ENCODE measurements around the gene GLS. TPM values are rescaled to one million over a fixed set of nuclear protein-coding genes. Genes with fewer than 3 reads are reported as not detected.

The GLS gene
- total RNA-seq, 2 experiments from 2014 or later = 218 to 227 TPM

DNA sequence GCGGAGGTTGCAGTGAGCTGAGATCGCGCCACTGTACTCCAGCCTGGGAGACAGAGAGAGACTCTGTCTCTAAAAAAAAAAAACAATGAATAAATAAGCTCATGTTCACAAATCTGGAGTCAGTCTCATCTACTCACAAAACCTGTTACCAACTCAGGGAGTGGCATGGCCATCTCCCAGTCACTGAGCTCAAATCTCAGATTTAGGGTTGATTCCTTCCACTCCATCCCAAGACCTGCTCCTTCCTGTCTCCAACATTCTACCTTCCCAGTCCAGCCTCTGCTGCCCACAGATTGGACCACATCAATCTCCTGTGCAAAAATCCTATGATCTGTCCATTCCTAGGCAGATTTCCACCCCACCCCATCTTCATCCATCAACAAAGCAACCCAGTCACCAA lies 131.7 kb downstream of the GLS start:
- H3K27me3 Mint-ChIP-seq = no peaks in the 10 kb centered on the region
- ChIA-PET CTCF (interaction anchor here (0.6 to 2.8 kb wide), 7 partner anchors 15 to 144 kb away, joined by 3 to 12 read pairs (median 4); no protein-coding TSS in a partner anchor), POLR2A (interaction anchor here (0.6 to 7.9 kb wide), 24 partner anchors 8 to 667 kb away, joined by 3 to 178 read pairs (median 4); partner anchors contain the start of genes GLS and STAT4)
- DNase-seq (no peak), ATAC-seq (no peak)
- intact Hi-C loops (cut with micrococcal nuclease) = loop anchor here (5.0 kb wide), 1 partner anchor 130 kb away; the partner anchor contains the start of gene GLS
- H3K36me3 Mint-ChIP-seq (ENCODE audit: low read depth) = peaks cover 35% of the 10 kb centered on the region
- H3K4me3 Mint-ChIP-seq = no peak overlapping the region
- no peak overlapping the region for H3K27ac Mint-ChIP-seq
- TF ChIP-seq, protein P1, sequence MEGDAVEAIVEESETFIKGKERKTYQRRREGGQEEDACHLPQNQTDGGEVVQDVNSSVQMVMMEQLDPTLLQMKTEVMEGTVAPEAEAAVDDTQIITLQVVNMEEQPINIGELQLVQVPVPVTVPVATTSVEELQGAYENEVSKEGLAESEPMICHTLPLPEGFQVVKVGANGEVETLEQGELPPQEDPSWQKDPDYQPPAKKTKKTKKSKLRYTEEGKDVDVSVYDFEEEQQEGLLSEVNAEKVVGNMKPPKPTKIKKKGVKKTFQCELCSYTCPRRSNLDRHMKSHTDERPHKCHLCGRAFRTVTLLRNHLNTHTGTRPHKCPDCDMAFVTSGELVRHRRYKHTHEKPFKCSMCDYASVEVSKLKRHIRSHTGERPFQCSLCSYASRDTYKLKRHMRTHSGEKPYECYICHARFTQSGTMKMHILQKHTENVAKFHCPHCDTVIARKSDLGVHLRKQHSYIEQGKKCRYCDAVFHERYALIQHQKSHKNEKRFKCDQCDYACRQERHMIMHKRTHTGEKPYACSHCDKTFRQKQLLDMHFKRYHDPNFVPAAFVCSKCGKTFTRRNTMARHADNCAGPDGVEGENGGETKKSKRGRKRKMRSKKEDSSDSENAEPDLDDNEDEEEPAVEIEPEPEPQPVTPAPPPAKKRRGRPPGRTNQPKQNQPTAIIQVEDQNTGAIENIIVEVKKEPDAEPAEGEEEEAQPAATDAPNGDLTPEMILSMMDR (IDR thresholded peaks at IDR 0.05) = no peak
- H3K9me3 Mint-ChIP-seq = peaks cover 12% of the 10 kb centered on the region
- peaks cover 35% of the 10 kb centered on the region for H3K4me1 Mint-ChIP-seq (ENCODE audit: low read depth)

DNA sequence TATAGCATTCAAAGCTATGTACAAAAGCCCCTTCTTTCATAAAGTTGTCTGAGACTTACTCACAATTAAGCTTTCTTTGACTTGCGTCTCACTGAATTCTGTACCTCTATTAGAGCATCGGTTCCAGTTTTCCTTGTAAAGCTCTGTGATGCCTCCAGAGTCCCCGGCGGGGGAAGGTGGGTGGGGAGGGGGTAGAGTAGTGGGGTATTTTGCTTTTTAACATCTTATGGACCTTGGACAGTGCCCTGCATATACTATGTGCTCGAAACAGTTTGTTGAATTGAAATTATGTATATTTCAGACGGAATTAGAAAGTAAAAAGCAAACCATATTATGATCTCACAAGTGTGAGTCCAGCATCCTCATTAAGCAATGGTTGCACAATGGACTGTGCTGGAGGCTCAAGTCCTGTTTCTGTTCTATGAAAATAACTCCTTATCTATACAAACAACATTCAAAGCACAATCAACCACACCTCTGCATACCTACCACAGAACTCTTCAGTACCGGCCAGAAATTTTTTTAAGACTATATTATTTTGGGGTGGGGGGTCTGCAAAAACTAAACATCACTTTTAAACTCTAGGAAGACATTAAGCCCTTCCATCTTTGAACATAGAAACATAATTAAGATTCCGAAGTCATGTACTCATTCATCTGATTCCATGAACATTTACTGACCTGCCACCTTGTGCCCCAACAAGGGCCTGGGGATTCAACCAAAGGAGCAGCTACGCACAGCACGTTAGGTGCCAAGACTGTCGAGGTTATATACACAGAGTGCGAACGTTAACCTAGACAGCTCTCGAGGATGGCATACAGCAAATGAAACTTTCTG lies 132.4 kb downstream of the GLS start:
- ChIA-PET POLR2A (interaction anchor here (0.6 to 7.9 kb wide), 24 partner anchors 7 to 604 kb away, joined by 3 to 178 read pairs (median 4); partner anchors contain the start of genes GLS and STAT4), CTCF (interaction anchor here (0.5 to 2.8 kb wide), 5 partner anchors 16 to 142 kb away, joined by 3 to 12 read pairs (median 5); no protein-coding TSS in a partner anchor)
- DNase-seq = no peak
- intact Hi-C loops (cut with micrococcal nuclease) = loop anchor here (1.0 to 5.0 kb wide), 2 partner anchors 9 to 131 kb away; partner anchors contain the start of gene GLS
- H3K36me3 Mint-ChIP-seq (ENCODE audit: low read depth) = peaks cover 29% of the 10 kb centered on the region
- no peak overlapping the region for H3K27ac Mint-ChIP-seq
- H3K27me3 Mint-ChIP-seq = no peaks in the 10 kb centered on the region
- TF ChIP-seq, protein P1 (IDR thresholded peaks at IDR 0.05) = no peak
- H3K9me3 Mint-ChIP-seq = peaks cover 12% of the 10 kb centered on the region
- no peak for ATAC-seq
- no peak overlapping the region for H3K4me3 Mint-ChIP-seq
- H3K4me1 Mint-ChIP-seq (ENCODE audit: low read depth) = peaks cover 36% of the 10 kb centered on the region

DNA sequence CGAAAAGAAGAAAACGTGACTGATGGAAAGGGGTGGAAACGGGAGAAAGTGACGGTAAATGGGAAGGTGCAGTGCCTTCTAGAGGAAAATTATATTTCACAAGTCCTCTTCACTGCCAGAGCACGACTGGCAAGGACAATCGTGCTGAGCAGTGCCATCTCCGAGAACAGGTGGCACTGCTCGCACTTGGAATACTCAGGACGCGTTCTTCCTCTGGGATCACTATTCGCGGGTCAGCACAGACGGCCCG lies 133.0 kb downstream of the GLS start:
- DNase-seq (no peak), ATAC-seq (no peak)
- H3K36me3 Mint-ChIP-seq (ENCODE audit: low read depth) = peaks cover 24% of the 10 kb centered on the region
- ChIA-PET POLR2A (interaction anchor here (0.8 to 7.9 kb wide), 11 partner anchors 13 to 136 kb away, joined by 3 to 178 read pairs (median 8); partner anchors contain the start of genes GLS and STAT4), CTCF (interaction anchor here (0.5 to 1.1 kb wide), 2 partner anchors 30 to 110 kb away, joined by 3 read pairs; no protein-coding TSS in a partner anchor)
- intact Hi-C loops (cut with micrococcal nuclease) = loop anchor here (1.0 to 5.0 kb wide), 2 partner anchors 9 to 131 kb away; partner anchors contain the start of gene GLS
- no peak overlapping the region for H3K4me3 Mint-ChIP-seq
- peaks cover 12% of the 10 kb centered on the region for H3K9me3 Mint-ChIP-seq
- H3K27me3 Mint-ChIP-seq = no peaks in the 10 kb centered on the region
- TF ChIP-seq, protein P1 (IDR thresholded peaks at IDR 0.05) = no peak
- H3K4me1 Mint-ChIP-seq (ENCODE audit: low read depth) = peaks cover 35% of the 10 kb centered on the region
- H3K27ac Mint-ChIP-seq = no peak overlapping the region

DNA sequence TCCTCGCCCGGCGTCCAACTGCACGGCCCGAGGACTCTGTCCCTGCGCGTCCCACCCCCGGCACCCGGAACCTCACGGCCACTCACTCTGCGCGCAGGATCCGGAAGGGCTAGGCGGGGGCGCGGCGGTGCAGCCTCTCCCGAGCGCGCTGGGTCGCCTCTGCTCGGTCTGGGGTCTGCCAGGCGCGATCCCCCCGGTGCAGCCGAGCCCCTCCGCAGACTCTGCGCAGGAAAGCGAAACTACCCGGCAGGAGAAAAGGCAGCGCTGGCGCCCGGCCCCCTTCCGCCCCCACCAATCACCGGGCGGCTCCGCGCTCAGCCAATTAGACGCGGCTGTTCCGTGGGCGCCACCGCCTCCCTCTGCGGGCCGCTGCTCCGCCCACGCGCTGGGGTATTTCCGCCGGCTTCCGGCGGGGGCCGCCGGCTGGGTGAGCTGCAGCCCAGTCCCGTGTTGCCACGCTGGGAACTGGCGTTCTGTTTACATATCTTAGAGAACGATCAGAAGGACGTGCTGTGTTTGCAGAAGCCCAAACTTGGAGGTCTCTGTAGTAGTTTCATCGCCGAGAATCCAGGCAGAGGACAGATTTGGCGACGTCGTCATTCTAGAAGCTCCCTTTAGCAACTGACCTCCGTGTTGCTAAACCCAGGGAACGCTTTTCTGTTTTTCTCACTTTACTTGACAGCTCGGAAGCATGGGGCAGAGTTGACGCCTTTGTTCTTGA lies 133.5 kb downstream of the GLS start, which contains the start of gene STAT1:
Gene STAT1 (minus strand): TSS at position 240 of the 721 bp plus-strand sequence. CDS start 4,168 bp downstream, outside the sequence.
- intact Hi-C loops (cut with micrococcal nuclease) = loop anchor here (1.0 to 5.0 kb wide), 3 partner anchors 8 to 132 kb away; partner anchors contain the start of gene GLS
- Mint-ChIP-seq H3K4me1 (ENCODE audit: low read depth) (peaks cover 36% of the 10 kb centered on the region), H3K27ac (no peak within 1 kb of the TSS), H3K27me3 (no peaks in the 10 kb centered on the region), H3K36me3 (ENCODE audit: low read depth) (peaks cover 20% of the 10 kb centered on the region), H3K4me3 (no peak within 1 kb of the TSS), H3K9me3 (peaks cover 12% of the 10 kb centered on the region)
- CTCF ChIA-PET = interaction anchor here (0.5 to 2.0 kb wide), 5 partner anchors 11 to 204 kb away, joined by 3 to 6 read pairs (median 3); no protein-coding TSS in a partner anchor
- POLR2A ChIA-PET = interaction anchor here (0.8 to 7.9 kb wide), 21 partner anchors 12 to 664 kb away, joined by 3 to 178 read pairs (median 3); partner anchors contain the start of genes GLS and STAT4
- TF ChIP-seq, protein P1 (IDR thresholded peaks at IDR 0.05) = no peak
- DNase-seq = peak; percentile 95
- peak; percentile 84 for ATAC-seq
